Neutrophil (primary cell): ENCODE results near the gene TRDMT1.

Experiments
- H3K27ac ChIP-seq: fragments of 200-600 bp; sonication (generic); 2 replicates; pipeline ENCODE4 v1.5.1; 2016; ENCODE audit warnings: mild to moderate bottlenecking, moderate library complexity
- H3K27me3 ChIP-seq: fragments of 200-600 bp; sonication (generic); 2 replicates; pipeline ENCODE4 v1.6.0; 2016; ENCODE audit warnings: mild to moderate bottlenecking
- H3K36me3 ChIP-seq: fragments of 200-600 bp; sonication (generic); 2 replicates; pipeline ENCODE4 v1.5.1; 2017
- H3K4me1 ChIP-seq, 2 experiments: fragments of 200-600 bp in 1 of 2; sonication (generic) in 1 of 2; 1 replicate in 1 of 2; 2 replicates in 1 of 2; pipeline versions ENCODE4 v1.5.1 to v1.6.1; 2013 to 2016; ENCODE audit warnings: low read depth in 1 of 2, low read length in 1 of 2, mild to moderate bottlenecking in 1 of 2, moderate library complexity in 1 of 2; ENCODE audit not compliant: control insufficient read depth in 1 of 2, insufficient read depth in 1 of 2
- H3K4me3 ChIP-seq, 2 experiments: fragments of 200-600 bp in 1 of 2; sonication (generic) in 1 of 2; 1 replicate in 1 of 2; 2 replicates in 1 of 2; pipeline ENCODE4 v1.5.1; 2013 to 2016; ENCODE audit warnings: low read depth in 1 of 2, low read length in 1 of 2, mild to moderate bottlenecking in 1 of 2, moderate library complexity in 1 of 2
- H3K9me3 ChIP-seq: fragments of 200-600 bp; sonication (generic); 2 replicates; pipeline ENCODE4 v1.5.1; 2016
- CTCF ChIP-seq: fragments of 200-600 bp; sonication (generic); IDR thresholded peaks from 2 replicates; pipeline ENCODE4 v1.5.1; 2016; ENCODE audit warnings: antibody characterized with exemption

Gene TRDMT1

GRCh38 chr10:17244700-17245365, 43.4 kb upstream of the TRDMT1 start:
- no peak for TF ChIP-seq CTCF
- no peak overlapping the region for H3K4me3 ChIP-seq
- H3K36me3 ChIP-seq, result no peaks in the 10 kb centered on the region
- no peaks in the 10 kb centered on the region for H3K4me1 ChIP-seq
- no peaks in the 10 kb centered on the region for H3K27me3 ChIP-seq
- H3K27ac ChIP-seq, result no peak overlapping the region
- H3K9me3 ChIP-seq, result no peaks in the 10 kb centered on the region

GRCh38 chr10:17241611-17242333, 40.3 kb upstream of the TRDMT1 start:
- H3K27me3 ChIP-seq, result no peaks in the 10 kb centered on the region
- TF ChIP-seq CTCF, result no peak
- H3K4me1 ChIP-seq, result no peaks in the 10 kb centered on the region

GRCh38 chr10:17240616-17241015, 39.1 kb upstream of the TRDMT1 start:
- no peak overlapping the region for H3K27ac ChIP-seq
- no peaks in the 10 kb centered on the region for H3K27me3 ChIP-seq
- peaks cover 7% of the 10 kb centered on the region for H3K9me3 ChIP-seq
- H3K36me3 ChIP-seq, result peaks cover 33% of the 10 kb centered on the region
- H3K4me3 ChIP-seq, result no peak overlapping the region
- no peaks in the 10 kb centered on the region for H3K4me1 ChIP-seq
- TF ChIP-seq CTCF, result no peak

More at GRCh38 chr10:17241611-17242333, 40.3 kb upstream of the TRDMT1 start:
- Histone ChIP-seq H3K36me3 (peaks cover 21% of the 10 kb centered on the region), H3K4me3 (no peak overlapping the region), H3K9me3 (peaks cover 7% of the 10 kb centered on the region), H3K27ac (no peak overlapping the region)

GRCh38 chr10:17240096-17240495, 38.6 kb upstream of the TRDMT1 start:
- peaks cover 38% of the 10 kb centered on the region for H3K36me3 ChIP-seq
- H3K4me3 ChIP-seq, result no peak overlapping the region
- H3K27me3 ChIP-seq, result no peaks in the 10 kb centered on the region
- H3K9me3 ChIP-seq, result peaks cover 11% of the 10 kb centered on the region
- peaks cover 0 to 4% of the 10 kb centered on the region in 2 experiments for H3K4me1 ChIP-seq
- TF ChIP-seq CTCF, result no peak
- no peak overlapping the region for H3K27ac ChIP-seq

GRCh38 chr10:17239345-17240085, 38.0 kb upstream of the TRDMT1 start:
- peaks cover 2 to 10% of the 10 kb centered on the region in 2 experiments for H3K4me1 ChIP-seq
- H3K27me3 ChIP-seq, result no peaks in the 10 kb centered on the region
- no peak for TF ChIP-seq CTCF
- H3K36me3 ChIP-seq, result peaks cover 44% of the 10 kb centered on the region
- peaks cover 17% of the 10 kb centered on the region for H3K9me3 ChIP-seq
- peak overlapping the region; percentile 29 for H3K27ac ChIP-seq
- no peak overlapping the region for H3K4me3 ChIP-seq
